HG02884 (cell line): Measurements from ENCODE around the gene RNF135.
"Not testable (repeated sequence)": the region's sequence is repeated elsewhere in the genome, so short reads cannot be mapped to it uniquely, and the experiment has no call there.

Experiments
- ATAC-seq: cut with Tn5 transposase; IDR thresholded peaks from one replicate; pipeline ENCODE4 v1.9.1; 2021; ENCODE audit warnings: mild to moderate bottlenecking, moderate library complexity; ENCODE audit not compliant: unreplicated experiment

The RNF135 gene, protein sequence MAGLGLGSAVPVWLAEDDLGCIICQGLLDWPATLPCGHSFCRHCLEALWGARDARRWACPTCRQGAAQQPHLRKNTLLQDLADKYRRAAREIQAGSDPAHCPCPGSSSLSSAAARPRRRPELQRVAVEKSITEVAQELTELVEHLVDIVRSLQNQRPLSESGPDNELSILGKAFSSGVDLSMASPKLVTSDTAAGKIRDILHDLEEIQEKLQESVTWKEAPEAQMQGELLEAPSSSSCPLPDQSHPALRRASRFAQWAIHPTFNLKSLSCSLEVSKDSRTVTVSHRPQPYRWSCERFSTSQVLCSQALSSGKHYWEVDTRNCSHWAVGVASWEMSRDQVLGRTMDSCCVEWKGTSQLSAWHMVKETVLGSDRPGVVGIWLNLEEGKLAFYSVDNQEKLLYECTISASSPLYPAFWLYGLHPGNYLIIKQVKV

DNA sequence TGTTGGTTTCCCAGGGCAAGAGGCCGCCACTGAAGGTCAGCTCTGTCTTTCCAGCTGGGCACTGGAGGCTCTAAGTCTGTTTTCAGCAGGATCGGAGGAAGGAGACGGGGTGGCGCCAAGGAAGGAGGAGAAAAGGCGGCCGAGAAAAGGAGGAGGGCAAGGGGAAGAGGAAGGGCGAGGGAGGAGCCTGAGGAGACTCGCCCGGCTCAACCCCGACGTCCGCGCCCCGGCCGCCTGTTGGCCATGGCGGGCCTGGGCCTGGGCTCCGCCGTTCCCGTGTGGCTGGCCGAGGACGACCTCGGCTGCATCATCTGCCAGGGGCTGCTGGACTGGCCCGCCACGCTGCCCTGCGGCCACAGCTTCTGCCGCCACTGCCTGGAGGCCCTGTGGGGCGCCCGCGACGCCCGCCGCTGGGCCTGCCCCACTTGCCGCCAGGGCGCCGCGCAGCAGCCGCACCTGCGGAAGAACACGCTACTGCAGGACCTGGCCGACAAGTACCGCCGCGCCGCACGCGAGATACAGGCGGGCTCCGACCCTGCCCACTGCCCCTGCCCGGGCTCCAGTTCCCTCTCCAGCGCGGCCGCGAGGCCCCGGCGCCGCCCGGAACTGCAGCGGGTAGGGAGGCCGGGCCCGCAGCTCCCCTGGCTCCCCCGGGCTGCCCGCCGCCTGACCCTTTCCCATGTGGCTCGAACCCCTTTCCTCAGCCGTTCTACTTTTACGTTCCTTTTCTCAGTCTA, at the start of gene RNF135:
RNF135 (plus strand) TSS at position 209 of the 737 bp plus-strand sequence; CDS start at position 244, 35 bp downstream.
- ATAC-seq, result no peak

DNA sequence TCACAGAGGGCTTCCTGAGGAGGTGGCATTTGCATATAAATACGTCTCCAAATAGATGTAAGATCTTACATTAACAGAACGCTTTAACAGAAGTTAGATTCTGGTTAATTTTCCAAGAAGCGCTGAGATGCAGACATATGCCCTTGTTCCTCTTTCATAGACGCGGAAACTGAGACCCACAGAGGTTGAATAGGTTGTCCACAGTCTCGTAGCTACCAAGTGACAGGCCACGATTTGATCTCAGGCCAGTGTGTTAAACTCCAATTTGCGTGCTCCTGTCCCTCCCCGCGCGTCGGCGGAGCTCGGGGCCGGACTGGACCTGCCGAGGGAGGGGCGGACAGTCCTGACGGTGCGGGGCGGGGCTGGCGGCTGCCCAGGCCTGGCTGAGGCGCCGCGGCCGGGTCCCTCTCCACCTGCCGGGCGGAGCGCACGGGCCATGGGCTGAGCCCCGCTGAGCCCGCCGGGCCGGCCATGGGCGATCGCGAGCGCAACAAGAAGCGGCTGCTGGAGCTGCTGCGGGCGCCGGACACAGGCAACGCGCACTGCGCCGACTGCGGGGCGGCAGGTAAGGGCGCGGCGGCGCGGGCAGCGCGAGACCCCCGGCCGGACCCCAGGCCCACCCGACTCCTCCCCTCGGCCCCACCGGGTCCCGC, 49.2 kb upstream of the RNF135 start, which contains the start of gene ADAP2:
ADAP2 (plus strand) TSS at position 402 of the 653 bp plus-strand sequence; CDS start at position 472, 70 bp downstream.
- no peak for ATAC-seq

DNA sequence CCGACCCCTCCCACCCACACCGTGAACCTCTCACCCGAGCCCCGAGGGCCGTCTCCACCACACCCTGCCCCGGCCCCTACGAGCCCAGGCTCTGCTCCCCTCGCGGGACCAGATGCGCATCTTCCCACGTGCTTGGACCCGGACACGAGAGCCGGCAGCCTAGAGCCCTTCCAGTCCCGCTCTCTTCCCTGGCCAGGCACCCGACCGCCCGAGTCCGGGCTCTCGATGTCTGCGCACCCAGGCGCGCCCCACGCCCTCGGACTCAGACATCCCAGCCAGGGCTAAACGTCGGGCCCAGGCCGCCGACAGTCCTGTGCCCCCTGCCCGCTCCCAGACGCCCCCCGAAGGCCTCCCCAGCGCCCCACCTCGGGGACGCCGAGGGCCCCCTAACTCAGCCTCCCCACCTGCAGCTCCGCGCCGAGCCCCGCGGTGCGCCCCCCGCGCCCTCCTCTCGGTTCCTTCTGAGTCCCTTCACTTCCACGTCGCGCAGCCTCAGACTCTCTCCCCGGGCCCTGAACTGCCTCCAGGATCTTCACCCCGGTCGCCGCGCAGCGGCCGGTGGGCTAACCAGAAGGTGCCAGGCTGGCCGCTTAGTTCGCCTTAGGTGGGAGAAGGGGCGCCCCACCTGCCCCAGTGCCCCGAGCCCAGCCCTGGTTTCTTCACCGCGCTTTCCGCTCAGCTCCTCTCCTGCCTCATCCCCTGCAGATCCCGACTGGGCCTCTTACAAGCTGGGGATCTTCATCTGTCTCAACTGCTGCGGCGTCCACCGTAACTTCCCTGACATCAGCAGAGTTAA, 48.4 kb upstream of the RNF135 start:
- no peak for ATAC-seq

DNA sequence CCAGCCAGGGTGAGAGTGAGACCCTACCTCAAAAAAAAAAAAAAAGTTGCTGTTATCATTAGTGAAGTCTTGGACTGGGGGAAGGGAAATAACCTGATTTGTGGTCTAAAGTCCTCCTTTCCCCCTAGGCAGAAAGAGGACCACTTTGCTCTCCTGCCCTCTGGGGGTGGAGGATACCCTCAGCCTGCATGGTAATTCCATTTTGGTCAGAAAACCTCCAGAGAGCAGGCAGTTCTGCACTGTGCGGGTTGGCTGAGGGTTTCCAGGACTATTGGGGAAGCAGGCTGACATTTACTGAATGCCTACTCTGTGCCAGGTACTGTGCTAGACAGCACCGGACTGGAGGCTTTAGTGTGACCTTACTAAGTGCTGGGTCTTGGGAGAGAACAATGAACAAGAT, 46.5 kb upstream of the RNF135 start:
- no peak for ATAC-seq

DNA sequence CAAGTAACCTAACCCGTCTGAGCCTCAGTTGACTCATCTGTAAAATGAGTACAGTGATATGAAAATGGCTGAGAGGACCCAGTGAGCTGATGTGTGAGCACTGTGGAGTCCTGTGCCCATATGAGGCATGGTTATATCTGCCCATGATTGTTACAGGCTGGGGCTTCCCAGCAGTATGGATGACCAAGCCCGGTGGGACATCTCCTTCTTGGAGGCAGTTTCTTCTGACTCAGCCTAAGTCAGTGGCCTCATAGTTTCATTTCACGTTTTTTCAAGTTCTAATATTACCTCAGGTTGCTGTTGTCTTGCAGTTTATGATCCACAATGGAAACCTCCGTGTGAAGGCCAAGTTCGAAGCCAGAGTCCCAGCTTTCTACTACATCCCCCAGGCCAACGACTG, 44.3 kb upstream of the RNF135 start:
- no peak for ATAC-seq

DNA sequence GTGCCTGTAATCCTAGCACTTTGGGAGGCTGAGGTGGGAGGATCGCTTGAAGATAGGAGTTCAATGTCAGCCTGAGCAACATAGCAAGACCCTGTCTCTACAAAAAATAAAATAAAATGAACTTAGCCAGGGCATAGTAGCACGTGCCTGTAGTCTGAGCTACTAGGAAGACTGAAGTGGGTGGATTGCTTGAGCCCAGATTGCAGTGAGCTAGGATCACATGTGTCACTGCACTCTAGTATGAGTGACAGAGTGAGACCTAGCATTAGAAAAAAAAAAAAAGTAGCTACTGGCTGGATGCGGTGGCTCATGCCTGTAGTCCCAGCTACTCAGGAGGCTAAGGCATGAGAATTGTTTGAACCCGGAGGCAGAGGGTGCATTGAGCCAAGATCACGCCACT, 43.1 kb upstream of the RNF135 start:
- no peak for ATAC-seq

DNA sequence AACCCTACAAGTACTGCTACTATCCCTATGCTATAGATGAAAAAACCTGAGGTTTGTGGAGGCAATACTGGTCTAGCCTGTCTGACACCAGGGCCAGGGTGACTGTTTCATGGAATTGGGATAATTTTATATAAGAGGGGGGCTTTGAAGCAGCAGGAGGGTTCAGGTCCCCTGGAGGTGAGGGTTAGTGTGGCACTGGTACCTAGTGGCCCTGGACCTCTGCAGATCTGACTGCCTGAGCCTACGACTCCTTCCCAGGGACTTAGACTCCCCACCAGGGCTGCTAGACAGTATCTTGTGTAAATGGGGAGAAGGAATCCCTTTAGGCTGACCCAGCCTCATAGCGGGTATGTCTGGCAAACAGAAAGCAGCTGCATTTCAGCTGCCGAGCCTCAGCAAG, 42.3 kb upstream of the RNF135 start:
- ATAC-seq, result no peak

DNA sequence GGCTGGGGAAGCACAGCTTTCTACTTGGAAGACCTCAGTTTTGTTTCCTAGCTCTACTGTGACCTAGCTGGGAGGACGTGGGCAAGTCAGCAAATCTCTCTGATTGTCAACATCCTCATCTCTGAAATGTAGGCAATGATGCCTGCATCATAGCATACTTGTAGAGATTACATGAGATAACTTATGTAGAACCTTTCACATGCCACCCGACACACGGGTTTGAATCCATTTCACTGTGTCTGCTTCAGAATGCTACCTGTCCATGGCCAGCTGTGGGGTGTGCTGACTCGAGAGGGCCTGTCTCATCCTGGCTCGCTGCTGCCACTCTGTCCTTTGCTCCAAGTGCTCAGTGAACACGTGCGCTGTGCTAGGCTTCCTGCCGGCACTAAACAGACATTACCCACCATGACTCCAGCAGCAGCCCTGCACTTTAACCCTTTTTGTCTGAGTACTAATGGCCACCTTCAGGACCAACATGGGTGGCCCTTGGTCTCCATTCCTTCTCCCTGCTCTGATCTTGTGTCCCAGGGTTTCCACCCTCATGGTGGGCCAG, 41.7 kb upstream of the RNF135 start:
- no peak for ATAC-seq

DNA sequence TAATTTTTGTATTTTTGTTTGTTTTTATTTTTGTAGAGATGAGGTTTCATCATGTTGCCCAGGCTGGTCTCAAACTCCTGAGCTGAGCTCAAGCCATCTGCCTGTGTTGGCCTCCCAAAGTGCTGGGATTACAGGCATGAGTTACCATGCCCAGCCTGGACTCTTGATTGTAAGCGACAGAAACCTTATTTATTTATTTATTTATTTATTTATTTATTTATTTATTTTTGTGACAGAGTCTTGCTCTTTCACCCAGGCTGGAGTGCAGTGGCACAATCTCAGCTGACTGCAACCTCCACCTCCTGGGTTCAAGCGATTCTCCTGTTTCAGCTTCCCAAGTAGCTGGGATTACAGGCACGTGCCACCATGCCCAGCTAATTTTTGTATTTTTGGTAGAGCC, 41.0 kb upstream of the RNF135 start:
- not testable (repeated sequence) for ATAC-seq

DNA sequence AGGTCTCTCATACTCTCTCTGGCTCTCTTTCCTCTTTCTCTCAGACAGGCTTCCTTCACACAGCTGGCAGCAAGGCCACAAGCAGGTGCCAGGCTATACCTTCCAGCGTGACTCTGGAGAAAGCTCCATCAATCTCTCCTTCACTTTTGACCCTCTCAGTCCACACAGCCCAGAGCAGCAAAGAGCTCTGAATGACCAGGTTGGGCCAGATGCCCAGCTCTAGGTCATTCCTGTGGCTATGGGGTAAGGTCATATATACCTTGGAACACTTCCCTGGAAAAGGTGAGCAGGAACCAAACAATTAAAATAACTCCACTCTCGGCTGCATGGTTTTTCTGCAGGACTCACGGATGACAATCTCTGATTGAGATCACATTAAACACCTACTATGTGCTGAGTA, 40.3 kb upstream of the RNF135 start:
- no peak for ATAC-seq

DNA sequence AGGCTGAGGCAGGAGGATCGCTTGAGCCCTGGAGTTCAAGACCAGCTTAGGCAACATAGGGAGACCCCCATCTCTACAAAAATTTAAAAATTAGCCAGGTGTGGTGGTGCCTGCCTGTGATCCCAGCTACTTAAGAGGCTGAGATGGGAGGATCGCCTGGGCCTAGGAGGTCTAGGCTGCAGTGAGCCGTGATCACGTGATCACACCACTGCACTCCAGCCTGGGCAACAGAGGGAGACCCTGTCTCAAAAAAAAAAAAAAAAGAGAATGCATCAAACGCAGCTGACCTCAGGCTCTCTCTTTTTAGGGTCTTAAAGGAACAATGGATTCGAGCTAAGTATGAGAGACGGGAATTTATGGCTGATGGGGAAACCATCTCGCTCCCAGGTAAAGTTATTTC, 39.3 kb upstream of the RNF135 start:
- not testable (repeated sequence) for ATAC-seq

DNA sequence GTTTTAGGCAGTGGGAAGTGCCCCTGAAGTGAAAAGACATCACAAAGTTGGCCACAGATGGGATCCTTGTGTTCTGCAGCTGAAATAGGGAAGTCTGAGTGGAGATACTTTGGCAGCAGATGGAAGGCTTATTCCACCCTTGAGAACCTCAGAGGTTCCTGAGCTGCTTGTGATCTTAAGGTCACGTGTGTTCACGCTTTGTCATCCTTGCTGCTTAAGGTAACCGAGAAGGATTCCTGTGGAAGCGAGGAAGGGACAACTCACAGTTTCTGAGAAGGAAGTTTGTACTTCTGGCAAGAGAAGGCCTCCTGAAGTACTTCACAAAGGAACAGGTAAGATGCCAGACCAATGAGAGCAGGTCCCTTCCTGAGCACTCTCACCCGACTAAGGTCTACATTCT, 36.9 kb upstream of the RNF135 start:
- no peak for ATAC-seq

DNA sequence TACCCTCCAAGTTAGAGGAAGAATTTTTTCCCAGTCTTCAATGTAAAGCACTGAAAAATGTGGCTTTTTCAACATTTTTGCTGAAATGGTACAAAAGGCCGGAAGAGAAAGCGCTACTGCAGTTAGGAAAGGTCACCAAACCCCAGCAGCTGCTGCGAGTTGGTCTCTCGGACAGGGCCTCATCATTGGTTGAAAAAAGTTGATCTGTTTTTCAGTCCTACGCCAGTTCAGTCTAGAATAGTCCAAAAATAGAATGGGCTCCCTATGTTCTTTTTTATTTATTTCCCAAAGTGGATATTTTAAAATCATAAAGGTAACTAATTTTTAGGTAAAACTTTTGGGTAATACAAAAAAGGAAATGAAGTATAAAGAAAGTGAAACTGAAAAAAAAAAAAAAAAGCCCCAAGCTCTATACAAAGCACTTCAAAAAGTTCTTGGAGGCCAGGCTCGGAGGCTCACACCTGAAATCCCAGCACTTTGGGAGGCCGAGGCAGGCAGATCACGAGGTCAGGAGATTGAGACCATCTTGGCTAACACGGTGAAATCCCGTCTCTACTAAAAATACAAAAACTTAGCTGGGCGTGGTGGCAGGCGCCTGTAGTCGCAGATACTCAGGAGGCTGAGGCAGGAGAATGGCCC, 31.7 kb upstream of the RNF135 start:
- no peak for ATAC-seq

DNA sequence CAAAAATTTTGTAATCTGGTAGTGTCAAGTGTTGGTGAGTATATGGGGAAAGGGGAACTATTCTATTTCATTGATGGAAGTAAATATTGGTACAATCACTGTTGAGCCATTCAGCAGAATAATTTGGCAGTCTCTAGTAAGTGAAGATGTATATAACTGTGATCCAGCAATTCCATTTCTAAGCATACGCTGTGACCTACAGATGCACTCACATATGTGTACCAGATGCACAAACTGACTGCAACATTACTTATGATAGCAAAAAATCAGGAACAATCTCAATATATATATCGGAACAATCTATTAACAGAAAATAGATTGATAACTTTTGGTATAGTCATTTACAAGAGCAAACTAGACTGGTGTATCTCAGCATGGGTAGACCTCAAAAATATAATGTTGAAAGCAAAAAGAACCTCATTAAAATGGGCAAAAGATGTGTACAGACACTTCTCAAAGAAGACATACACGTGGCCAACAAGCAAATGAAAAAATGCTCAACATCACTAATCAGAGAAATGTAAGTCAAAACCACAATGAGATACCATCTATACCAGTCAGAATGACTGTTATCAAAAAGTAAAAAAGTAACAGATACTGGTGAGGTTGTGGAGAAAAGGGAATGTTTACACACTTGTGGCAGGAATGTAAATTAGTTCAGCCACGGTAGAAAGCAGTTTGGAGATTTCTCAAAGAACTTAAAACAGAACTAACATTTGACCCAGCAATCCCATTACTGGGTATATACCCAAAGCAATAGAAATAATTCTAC, 28.3 kb upstream of the RNF135 start:
- ATAC-seq, result no peak

DNA sequence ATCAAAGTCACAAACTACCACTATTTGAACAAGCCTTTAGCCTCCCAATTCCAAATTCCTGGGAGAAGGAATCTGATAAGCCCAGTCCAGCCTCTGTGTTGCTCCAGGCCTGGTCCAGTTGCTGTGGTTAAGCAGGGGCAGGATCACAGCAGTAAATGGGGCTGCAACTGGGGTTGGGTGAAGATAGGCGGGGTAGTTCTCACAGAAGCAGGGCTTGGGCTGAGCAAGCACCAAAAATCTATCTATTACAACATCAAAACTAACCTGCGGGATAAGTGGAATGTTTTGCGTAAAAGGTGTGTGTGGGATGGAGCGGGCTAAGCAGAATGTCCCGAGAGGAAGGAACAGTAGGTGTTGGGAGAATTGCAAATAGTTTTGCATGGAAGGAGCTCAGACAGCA, 23.0 kb upstream of the RNF135 start:
- ATAC-seq, result no peak

DNA sequence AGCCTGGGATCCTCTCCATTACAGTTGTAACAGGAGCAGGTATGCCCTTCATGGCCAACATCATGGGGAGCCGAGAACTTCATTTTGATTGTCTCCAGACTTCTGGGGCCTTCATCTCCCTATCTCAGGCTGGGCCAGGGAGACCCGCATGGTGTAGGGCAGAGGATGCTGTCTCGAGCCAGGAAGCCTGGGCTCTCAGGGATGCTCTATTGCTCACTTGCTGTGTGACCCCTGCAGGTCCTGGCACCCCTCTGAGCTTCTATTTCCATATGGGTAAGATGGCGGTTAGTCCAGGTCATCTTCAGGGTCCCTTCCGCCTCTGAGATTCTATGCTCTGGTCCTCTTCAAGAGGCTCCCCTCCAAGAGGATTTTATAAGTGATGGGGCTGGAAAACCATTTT, 20.6 kb upstream of the RNF135 start:
- no peak for ATAC-seq

DNA sequence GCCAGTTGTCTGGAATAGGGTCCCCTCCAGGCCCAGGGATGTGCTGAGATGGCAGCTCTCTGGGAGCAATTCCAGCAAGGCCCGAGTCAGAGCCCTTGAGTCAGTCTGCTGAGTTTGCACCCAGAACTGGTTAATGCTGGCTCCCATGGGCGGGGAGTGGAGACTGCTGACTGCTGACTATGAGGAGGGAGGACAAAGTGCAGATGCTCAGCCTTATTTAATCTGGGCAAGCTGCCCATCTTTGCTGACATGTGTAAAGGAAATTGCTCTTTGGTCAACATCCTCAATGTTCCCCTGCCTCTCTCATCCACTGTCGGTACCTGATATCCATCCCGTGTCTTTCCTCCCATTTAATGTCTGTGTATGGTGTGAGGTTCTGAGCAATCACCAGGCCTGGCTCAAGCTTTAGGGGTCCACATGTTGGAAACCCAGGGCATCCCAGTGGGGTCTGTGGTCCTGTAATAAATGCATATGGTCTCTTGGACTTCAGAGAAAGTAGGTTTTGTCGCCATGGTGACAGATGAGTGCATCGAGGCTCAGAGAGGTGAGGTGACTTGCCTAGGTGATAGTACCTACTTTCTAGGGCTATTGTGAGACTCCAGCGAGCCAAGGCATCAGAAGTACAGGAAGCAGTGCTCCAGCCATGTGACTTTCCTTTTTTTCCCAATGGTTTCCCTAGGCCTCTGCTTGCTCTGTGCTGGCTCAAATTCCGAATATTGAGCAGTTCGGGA, 20.0 kb upstream of the RNF135 start:
- no peak for ATAC-seq

DNA sequence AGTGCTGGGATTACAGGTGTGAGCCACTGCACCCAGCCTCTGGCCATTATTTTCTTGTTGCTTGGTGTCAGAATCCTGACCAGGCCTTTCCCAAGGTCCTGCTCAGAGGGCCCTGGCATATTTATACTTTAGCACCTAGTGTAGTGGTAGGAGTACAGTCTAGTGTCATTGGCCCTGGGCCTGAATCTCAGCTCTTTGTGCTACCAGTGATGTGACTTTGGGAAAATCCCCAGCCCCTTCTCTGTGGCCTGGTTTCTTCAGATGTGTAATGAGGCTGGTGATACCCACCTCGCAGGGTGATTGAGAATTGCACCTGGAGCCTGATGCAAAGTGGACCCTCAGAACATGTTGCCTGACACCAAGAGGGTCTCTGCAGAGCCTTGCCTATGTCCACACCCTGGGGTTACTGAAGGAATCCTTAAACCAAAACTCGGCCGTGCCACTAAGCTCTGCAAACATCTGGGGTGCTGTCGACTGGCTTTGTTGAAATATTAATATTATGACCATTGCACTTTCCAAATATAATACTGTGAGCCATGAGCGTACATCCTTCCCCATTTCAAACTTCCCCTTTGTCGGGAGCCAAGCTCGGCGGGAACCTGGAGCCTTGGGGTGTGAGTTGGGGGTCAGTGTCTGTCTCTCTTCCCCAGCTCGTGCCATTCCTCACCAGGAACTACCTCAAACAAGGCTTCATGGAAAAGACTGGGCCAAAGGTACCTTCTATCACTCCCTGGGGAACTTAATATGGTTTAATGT, 18.0 kb upstream of the RNF135 start:
- ATAC-seq, result no peak
